Sigmoid colon (tissue), 7 donors: Measurements from ENCODE around the gene HSPE1. TPM values are rescaled to one million over a fixed set of nuclear protein-coding genes. Genes with fewer than 3 reads are reported as not detected.
A peak's percentile ranks its signal among the peaks of the same experiment; 100 is the strongest.
"Not testable (repeated sequence)": the region's sequence is repeated elsewhere in the genome, so short reads cannot be mapped to it uniquely, and the experiment has no call there.

Experiments
- DNase-seq: peaks from one replicate; pipeline ENCODE4 v3.0.0-alpha.2; 2019
- H3K27ac ChIP-seq, 4 donors: fragments of 200-600 bp; sonication (generic); one replicate each; pipeline ENCODE4 v1.5.1; 2016 to 2019; ENCODE audit warnings: mild to moderate bottlenecking in 1 of 4
- H3K27me3 ChIP-seq, 3 donors: fragments of 200-600 bp; sonication (generic); one replicate each; pipeline ENCODE4 v1.5.1; 2019; ENCODE audit warnings: mild to moderate bottlenecking in 1 of 3
- H3K36me3 ChIP-seq, 4 donors: fragments of 200-600 bp; sonication (generic); one replicate each; pipeline ENCODE4 v1.5.1; 2016 to 2019
- H3K4me1 ChIP-seq, 4 donors: fragments of 200-600 bp; sonication (generic); one replicate each; pipeline ENCODE4 v1.5.1; 2017 to 2019
- H3K4me3 ChIP-seq, 4 donors: fragments of 200-600 bp; sonication (generic); one replicate each; pipeline ENCODE4 v1.5.1; 2017 to 2019; ENCODE audit warnings: mild to moderate bottlenecking in 2 of 4, moderate library complexity in 1 of 4
- H3K9me3 ChIP-seq, 4 donors: fragments of 200-600 bp in 3 of 4; sonication (generic) in 3 of 4; one replicate each; pipeline versions ENCODE4 v1.5.1 to v1.6.1; 2013 to 2019
- CTCF ChIP-seq, 4 experiments: fragments of 450-650 bp in 3 of 4; fragments of 200-600 bp in 1 of 4; IDR thresholded peaks; one replicate each; pipeline ENCODE4 v1.5.1; 2016 to 2019; ENCODE audit warnings: antibody characterized with exemption in 4 of 4, mild to moderate bottlenecking in 3 of 4, moderate library complexity in 2 of 4
- EP300 ChIP-seq, 4 donors: sonication (generic); formaldehyde crosslinking; IDR thresholded peaks; one replicate each; pipeline ENCODE4 v1.6.1; 2017; ENCODE audit warnings: antibody characterized with exemption in 4 of 4
- POLR2A ChIP-seq, 2 donors: fragments of 450-650 bp; IDR thresholded peaks; one replicate each; pipeline ENCODE4 v1.6.1; 2016; ENCODE audit warnings: antibody characterized with exemption in 2 of 2, mild to moderate bottlenecking in 2 of 2, moderate library complexity in 2 of 2
- POLR2AphosphoS5 ChIP-seq, 4 donors: sonication (generic); formaldehyde crosslinking; IDR thresholded peaks; one replicate each; pipeline ENCODE4 v1.6.1; 2017; ENCODE audit warnings: antibody characterized with exemption in 4 of 4
- WGBS, 2 donors: extraction: QIAGEN DNeasy Blood & Tissue Kit; methylation state at CpG; one replicate each; pipeline ENCODE4 v1.1.7; 2013; 5-methylcytosine and 5-hydroxymethylcytosine counted together
- intact Hi-C: fragments of 100-400 bp; cut with DNase I; formaldehyde crosslinking; loops from one replicate; pipeline ENCODE4 v1.15.1; 2023
- polyA plus RNA-seq, 3 donors: library from polyadenylated mRNA; stranded (reverse); fragments of 200-250 nt; gene quantifications; one replicate each; pipeline ENCODE4 v1.2.3, GENCODE V29; 2013
- total RNA-seq, 4 donors: library from RNA; depleted of rRNA; stranded (reverse); fragments of >200 nt; gene quantifications; one replicate each; pipeline ENCODE4 v1.1.0, GENCODE V29; 2016
- donor health status: healthy with polysubstance abuse.
- donor health status: Bipolar disorder and iron deficiency.
- donor health status: healthy.

Gene HSPE1
- total RNA-seq (100 to 1,000 TPM in 2 of 4 donors, 10 to 100 TPM in 2; 47.8 to 136 (median 106) TPM), polyA plus RNA-seq (100 to 1,000 TPM; 194 to 267 (median 217) TPM)

- Histone ChIP-seq H3K4me3 (peak within 1 kb of the TSS; percentile 76 to 95 (median 84)), H3K9me3 (no peaks in the 10 kb centered on the region), H3K4me1 (peaks cover 0 to 55% (median 43%) of the 10 kb centered on the region in 4 donors), H3K27ac (peak within 1 kb of the TSS; percentile 95 to 96 (median 96)), H3K27me3 (no peaks in the 10 kb centered on the region), H3K36me3 (peaks cover 16 to 64% (median 20%) of the 10 kb centered on the region in 4 donors)
- WGBS, 2 donors = 0% methylated on average over 104 of the region's 104 CpGs
- intact Hi-C loops = loop anchor here (2.0 to 5.0 kb wide), 3 partner anchors 15 to 63 kb away; partner anchors contain the start of genes COQ10B and SF3B1
- peak; percentile 99 for DNase-seq
- peak; percentile 61 to 97 (median 74) for TF ChIP-seq EP300 (IDR thresholded peaks at IDR 0.05)
- TF ChIP-seq POLR2A (IDR thresholded peaks at IDR 0.05) = peak; percentile 86 to 92
- no peak for TF ChIP-seq CTCF (IDR thresholded peaks at IDR 0.05)
- TF ChIP-seq POLR2AphosphoS5 (IDR thresholded peaks at IDR 0.05) = peak; percentile 94 to 99 (median 98)
Measured at GRCh38 chr2:197499594-197500502, at the start of gene HSPE1, which contains the start of gene HSPD1. Gene HSPE1, plus strand, starts transcription at chr2:197500379. Its CDS starts 58 bp downstream, at chr2:197500437. Gene HSPD1, minus strand, starts transcription at chr2:197499840. Its CDS starts 992 bp downstream, at chr2:197498848.

- WGBS, 2 donors = 93 to 94% methylated on average over 25 of the region's 25 CpGs
- DNase-seq = no peak
- intact Hi-C loops = loop anchor here (5.0 to 10.0 kb wide), 2 partner anchors 67 to 254 kb away; partner anchors contain the start of genes MARS2 and MOB4
Measured at GRCh38 chr2:197450465-197450864, 49.7 kb upstream of the HSPE1 start.

GRCh38 chr2:197450935-197451358 is 49.2 kb upstream of the HSPE1 start:
- not testable (repeated sequence) for H3K27ac ChIP-seq, H3K36me3 ChIP-seq, H3K27me3 ChIP-seq, H3K9me3 ChIP-seq, DNase-seq, H3K4me3 ChIP-seq
- intact Hi-C loops = loop anchor here (5.0 to 10.0 kb wide), 2 partner anchors 66 to 254 kb away; partner anchors contain the start of genes MARS2 and MOB4
- H3K4me1 ChIP-seq = peaks cover 0 to 20% (median 18%) of the 10 kb centered on the region in 4 donors
- WGBS, 2 donors = 78 to 91% methylated on average over 6 of the region's 6 CpGs

More at GRCh38 chr2:197450465-197450864, 49.7 kb upstream of the HSPE1 start:
- Histone ChIP-seq H3K4me1 (peaks cover 0 to 18% (median 16%) of the 10 kb centered on the region in 4 donors), H3K9me3 (no peaks in the 10 kb centered on the region), H3K4me3 (no peak overlapping the region), H3K27me3 (no peaks in the 10 kb centered on the region), H3K36me3 (no peaks in the 10 kb centered on the region), H3K27ac (no peak overlapping the region)
- TF ChIP-seq POLR2A (IDR thresholded peaks at IDR 0.05) (no peak), POLR2AphosphoS5 (IDR thresholded peaks at IDR 0.05) (no peak), EP300 (IDR thresholded peaks at IDR 0.05) (no peak), CTCF (IDR thresholded peaks at IDR 0.05) (no peak)

- WGBS, 2 donors = 1 to 3% methylated on average over 11 of the region's 11 CpGs
- intact Hi-C loops = loop anchor here (1.0 to 10.0 kb wide), 4 partner anchors 18 to 252 kb away; partner anchors contain the start of genes HSPD1, MARS2 and MOB4
Measured at GRCh38 chr2:197452754-197453122, 47.4 kb upstream of the HSPE1 start.

More at GRCh38 chr2:197452754-197453122, 47.4 kb upstream of the HSPE1 start:
- Histone ChIP-seq H3K27me3 (no peaks in the 10 kb centered on the region), H3K4me3 (peak overlapping the region; percentile 72 to 99 (median 93)), H3K9me3 (no peaks in the 10 kb centered on the region), H3K36me3 (no peaks in the 10 kb centered on the region), H3K4me1 (peaks cover 0 to 20% (median 18%) of the 10 kb centered on the region in 4 donors), H3K27ac (peak overlapping the region; percentile 95 to 100 (median 98))
- TF ChIP-seq POLR2AphosphoS5 (IDR thresholded peaks at IDR 0.05) (no peak), CTCF (IDR thresholded peaks at IDR 0.05) (no peak), POLR2A (IDR thresholded peaks at IDR 0.05) (no peak), EP300 (IDR thresholded peaks at IDR 0.05) (no peak)
- DNase-seq = no peak
